G401.6 (cell line): ENCODE results near the gene PLK2.

Experiments used
- FAIRE-seq: peaks from 2 replicates; lab custom pipeline; 2012; peaks lifted over from hg19 to GRCh38; lab: Jason Lieb, UNC

Gene PLK2

DNA sequence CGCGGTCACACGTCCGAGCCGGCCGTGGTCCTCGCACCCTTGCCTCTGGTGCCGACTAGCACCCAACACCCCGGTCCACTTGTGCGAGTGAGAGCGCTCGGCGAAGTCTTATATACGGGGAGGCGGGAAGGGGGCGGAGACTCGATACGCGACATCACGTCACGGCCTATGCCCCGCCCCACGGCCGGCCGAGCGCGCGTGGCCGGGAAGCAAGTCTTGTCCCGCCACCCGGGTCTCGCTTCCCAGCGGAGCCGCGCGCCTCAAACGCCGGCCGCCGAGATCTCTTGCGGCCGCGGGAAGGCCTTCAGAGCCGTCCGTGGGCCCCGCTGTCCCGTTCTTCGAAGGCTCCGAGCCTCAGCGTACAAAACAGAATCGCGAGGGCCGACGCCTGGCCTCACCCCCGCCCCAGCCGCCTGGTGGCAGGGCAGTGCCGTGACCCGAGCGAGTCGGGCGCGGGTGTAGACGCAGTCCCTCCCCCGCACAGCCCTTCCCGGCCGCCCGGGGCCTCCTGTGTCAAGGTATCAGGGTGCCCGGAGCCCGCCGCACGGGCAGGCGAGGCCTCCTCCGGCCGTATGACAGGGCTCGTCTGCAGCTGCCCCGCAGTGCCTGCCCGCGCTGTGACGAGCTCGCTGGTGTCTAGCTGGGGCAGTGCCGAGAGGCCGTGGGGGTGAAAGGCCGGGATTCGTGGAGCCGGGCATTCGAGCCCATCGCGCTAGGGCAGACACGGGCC lies at the start of gene PLK2:
Gene PLK2, minus strand, starts transcription at position 85 of the 730 bp plus-strand sequence. CDS start 127 bp downstream, outside the sequence.
- no peak for FAIRE-seq

DNA sequence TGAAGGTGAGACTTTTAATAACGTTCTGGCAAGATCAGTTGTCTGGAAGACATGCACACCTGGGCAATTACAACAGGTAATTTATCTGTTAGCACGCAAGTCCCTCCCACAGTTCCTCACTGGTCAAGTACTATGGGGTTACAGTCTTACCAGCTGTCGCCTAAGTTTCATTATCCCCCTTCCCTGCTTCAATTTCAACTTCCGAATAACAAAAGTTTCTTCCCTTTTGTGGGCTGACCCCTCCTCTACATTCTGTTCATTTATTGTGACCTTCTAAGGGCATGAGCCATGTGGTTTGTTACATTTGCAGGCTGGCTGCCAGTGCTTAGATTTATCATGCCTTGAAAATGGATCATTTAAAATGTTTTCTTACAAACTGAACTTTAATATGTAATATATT lies 47.8 kb upstream of the PLK2 start:
- no peak for FAIRE-seq

- no peak for FAIRE-seq
Measured at GRCh38 chr5:58505971-58506640, 46.2 kb upstream of the PLK2 start.

- no peak for FAIRE-seq
Measured at GRCh38 chr5:58505502-58505901, 45.6 kb upstream of the PLK2 start.

GRCh38 chr5:58504766-58505165 lies 44.9 kb upstream of the PLK2 start:
- no peak for FAIRE-seq

- FAIRE-seq: no peak
Measured at GRCh38 chr5:58503390-58504046, 43.6 kb upstream of the PLK2 start.

GRCh38 chr5:58501778-58502417 lies 42.0 kb upstream of the PLK2 start:
- no peak for FAIRE-seq

GRCh38 chr5:58499941-58500340 lies 40.1 kb upstream of the PLK2 start:
- FAIRE-seq: no peak

DNA sequence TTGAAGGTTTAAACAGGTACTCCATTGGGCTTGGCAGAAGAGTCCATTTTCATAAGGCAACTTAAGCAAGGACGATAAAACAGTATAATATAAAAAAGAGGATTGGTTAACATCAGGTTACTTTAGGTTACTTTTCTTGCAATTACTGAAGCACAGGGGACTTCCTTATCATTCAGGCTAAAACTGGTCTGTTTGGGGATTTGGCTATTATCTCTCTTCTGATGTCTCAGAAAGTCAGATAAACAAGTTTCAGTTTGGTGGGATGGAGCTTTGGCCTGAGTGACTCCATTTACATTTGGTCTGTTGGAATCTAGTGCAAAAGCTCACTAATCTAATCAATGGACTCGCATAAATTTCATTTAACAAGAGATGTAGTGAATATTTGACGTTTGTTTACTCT lies 39.3 kb upstream of the PLK2 start:
- no peak for FAIRE-seq

GRCh38 chr5:58498340-58498942 lies 38.6 kb upstream of the PLK2 start:
- no peak for FAIRE-seq

- FAIRE-seq: no peak
Measured at GRCh38 chr5:58497921-58498320, 38.0 kb upstream of the PLK2 start.

GRCh38 chr5:58497386-58497785 lies 37.5 kb upstream of the PLK2 start:
- no peak for FAIRE-seq

GRCh38 chr5:58496488-58496887 lies 36.6 kb upstream of the PLK2 start:
- no peak for FAIRE-seq

DNA sequence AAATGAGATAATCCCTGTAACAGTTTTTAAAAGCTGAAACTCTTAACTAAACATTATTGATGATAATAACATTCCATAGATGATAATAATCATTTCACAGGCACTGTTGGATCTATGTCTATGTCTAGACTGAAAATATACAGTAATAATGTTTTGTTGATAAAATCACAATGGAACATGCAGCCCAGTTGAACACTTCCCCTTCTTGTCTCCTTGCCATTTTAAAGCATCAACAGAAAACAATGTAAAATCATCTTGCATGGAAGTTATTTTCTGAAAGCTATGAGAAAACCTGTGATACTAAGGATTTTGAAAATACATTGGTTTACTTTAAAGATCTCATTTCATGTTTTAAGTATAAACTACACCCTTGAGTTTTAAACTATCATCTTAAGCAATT lies 33.3 kb upstream of the PLK2 start:
- FAIRE-seq: no peak

DNA sequence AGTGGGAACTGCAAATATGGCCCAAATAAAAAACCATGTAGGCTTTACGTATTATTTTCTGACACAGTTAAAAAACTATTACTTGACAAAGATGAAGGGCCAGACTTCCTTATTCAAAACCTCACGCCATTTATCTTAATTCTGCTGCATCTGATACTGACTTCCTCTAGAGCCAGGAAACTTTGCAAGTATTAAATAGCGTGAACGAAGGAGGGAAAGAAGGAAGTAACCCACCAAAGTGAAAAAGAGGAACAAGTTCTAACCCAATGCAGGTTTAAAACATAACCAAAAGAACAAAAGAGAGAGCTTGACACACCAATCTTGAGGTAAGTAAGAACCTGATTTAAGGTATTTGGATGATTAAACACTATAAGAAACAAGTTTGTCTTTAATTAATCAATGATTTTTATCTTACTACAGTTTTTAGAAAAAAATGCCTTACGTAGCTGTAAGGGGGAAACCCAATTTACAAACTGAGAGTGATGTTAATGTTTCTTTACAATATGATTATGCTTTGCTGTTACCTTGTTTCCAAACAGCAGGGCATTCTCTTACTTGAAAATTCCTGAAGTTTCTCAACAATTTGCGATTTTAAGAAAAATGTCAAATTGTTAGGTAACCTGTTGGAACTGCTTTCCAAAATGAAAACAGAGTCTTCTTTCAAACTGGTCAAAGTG lies 31.5 kb upstream of the PLK2 start, which contains the start of gene GAPT:
Gene GAPT, plus strand, starts transcription at position 220 of the 677 bp plus-strand sequence. CDS start 3,102 bp downstream, outside the sequence.
- no peak for FAIRE-seq

DNA sequence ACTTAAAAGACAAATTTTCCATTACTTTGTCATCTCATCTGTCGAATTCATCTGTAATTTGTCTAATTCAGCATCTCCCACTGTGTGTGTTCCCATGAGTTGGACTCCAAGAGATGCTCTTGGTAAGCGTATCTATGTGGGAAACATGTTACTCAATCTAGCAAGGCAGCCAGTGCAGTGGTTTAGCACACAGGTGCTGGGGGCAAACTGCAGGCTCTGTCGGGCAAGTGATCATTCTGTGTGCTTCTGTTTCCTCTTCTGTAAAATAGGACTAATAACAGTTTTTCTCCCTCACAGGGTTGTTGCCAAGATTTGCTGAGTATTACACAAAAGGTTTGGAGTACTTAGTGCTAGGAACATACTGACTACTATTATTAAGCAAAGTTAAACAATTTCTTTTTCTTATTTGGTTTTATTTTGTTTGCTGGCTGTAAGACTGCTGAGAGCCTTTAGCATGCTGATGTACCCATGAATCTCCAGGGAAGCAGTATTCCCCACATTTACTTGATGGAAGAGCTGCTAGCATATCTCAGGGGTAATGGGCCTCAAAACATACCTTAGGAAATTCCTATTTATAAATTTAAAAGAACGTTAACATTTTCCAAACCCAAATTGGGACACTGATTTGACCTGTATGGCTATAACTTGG lies 30.6 kb upstream of the PLK2 start:
- no peak for FAIRE-seq

DNA sequence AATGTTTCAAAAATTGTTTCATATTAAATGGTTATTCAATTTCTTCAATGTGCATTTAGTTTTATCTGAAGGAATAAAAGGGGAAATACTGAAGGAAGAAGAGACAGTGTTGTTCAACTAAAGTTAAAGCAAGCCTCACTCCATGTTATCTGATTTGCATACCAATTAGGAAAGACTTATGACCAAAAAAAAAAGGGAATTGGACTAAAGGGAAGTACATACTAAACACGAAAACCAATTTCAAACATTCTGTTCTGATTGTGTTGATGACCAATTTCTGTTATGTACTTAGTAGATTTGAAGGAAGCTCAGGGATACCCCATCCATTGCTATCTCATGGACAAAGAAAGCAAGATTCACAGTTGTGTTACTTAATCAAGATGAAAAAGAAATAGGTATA lies 26.4 kb upstream of the PLK2 start:
- no peak for FAIRE-seq

DNA sequence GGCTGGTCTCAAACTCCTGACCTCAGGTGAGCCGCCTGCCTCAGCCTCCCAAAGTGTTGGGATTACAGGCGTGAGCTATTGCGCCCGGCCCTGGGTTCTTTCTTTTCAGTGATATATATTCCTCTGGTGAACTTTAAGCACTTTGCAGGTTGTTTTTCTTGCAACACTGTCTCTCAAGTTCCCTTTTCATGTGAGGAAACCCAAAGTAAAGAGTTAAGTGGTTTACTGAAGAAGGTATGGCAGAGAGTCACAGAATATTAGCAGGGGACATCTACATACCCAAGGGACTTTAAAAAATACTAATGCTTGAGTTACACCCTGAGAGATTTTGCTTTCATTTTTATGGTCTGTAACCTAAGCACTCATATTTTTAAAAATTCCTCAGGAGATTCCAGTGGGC lies 24.6 kb upstream of the PLK2 start:
- no peak for FAIRE-seq

- no peak for FAIRE-seq
Measured at GRCh38 chr5:58482536-58482935, 22.6 kb upstream of the PLK2 start.

DNA sequence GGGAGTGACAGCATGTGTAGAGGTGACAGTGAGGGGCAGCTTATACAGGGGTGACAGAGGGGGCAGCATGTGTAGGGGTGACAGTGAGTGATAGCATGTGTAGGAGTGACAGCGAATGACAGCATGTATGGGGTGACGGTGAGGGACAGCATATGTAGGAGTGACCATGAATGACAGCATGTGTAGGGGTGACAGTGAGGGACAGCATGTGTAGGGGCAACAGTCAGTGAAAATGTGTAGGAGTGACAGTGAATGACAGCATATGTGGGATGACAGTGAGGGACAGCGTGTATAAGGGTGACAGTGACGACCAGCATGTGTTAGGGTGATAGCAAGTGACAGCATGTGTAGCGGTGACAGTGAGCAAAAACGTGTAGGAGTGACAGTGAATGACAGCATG lies 21.9 kb upstream of the PLK2 start:
- no peak for FAIRE-seq

GRCh38 chr5:58481066-58481676 lies 21.3 kb upstream of the PLK2 start:
- FAIRE-seq: no peak
